Skeletal muscle satellite cell (primary cell): Measurements from ENCODE around the gene IGF2.

ENCODE experiments used
- H3K27me3 ChIP-seq: 2 replicates; pipeline ENCODE4 v1.7.0; 2013; ENCODE audit warnings: low read length; ENCODE audit not compliant: control insufficient read depth, insufficient read depth
- H3K36me3 ChIP-seq: 2 replicates; pipeline ENCODE4 v1.7.0; 2013; ENCODE audit warnings: mild to moderate bottlenecking, control low read depth, low read length; ENCODE audit not compliant: insufficient read depth
- H3K4me1 ChIP-seq: 2 replicates; pipeline ENCODE4 v1.7.0; 2013; ENCODE audit warnings: low read length; ENCODE audit not compliant: control insufficient read depth, insufficient read depth
- H3K4me2 ChIP-seq: 2 replicates; pipeline ENCODE4 v1.7.0; 2013; ENCODE audit warnings: mild to moderate bottlenecking, low read length
- H3K4me3 ChIP-seq: 2 replicates; pipeline ENCODE4 v1.7.0; 2013; ENCODE audit warnings: low read length
- H3K9ac ChIP-seq: 2 replicates; pipeline ENCODE4 v1.7.0; 2013; ENCODE audit warnings: mild to moderate bottlenecking, low read depth, low read length, moderate library complexity
- H3K9me3 ChIP-seq: replicated peaks from 2 replicates; pipeline ENCODE4 v1.7.0; 2013; ENCODE audit warnings: mild to moderate bottlenecking, control low read depth, low read length

IGF2 gene

GRCh38 chr11:2123628-2123960, 15.6 kb downstream of the IGF2 start:
- H3K4me2 ChIP-seq, result no peak overlapping the region
- no peak overlapping the region for H3K9ac ChIP-seq
- H3K4me3 ChIP-seq, result no peak overlapping the region
- no peaks in the 10 kb centered on the region for H3K36me3 ChIP-seq
- H3K4me1 ChIP-seq, result peaks cover 16% of the 10 kb centered on the region
- H3K9me3 ChIP-seq, result no peaks in the 10 kb centered on the region
- peaks cover 12% of the 10 kb centered on the region for H3K27me3 ChIP-seq

- Histone ChIP-seq H3K36me3 (no peaks in the 10 kb centered on the region), H3K4me1 (peaks cover 16% of the 10 kb centered on the region), H3K4me3 (no peak overlapping the region), H3K4me2 (peak overlapping the region; percentile 44), H3K9ac (peak overlapping the region; percentile 59), H3K27me3 (peaks cover 12% of the 10 kb centered on the region), H3K9me3 (no peaks in the 10 kb centered on the region)
These were observed 16.1 kb downstream of the IGF2 start for GRCh38 chr11:2122907-2123627.

- Histone ChIP-seq H3K27me3 (peaks cover 12% of the 10 kb centered on the region), H3K9me3 (no peaks in the 10 kb centered on the region), H3K4me1 (peaks cover 16% of the 10 kb centered on the region), H3K36me3 (no peaks in the 10 kb centered on the region), H3K9ac (peak overlapping the region; percentile 59), H3K4me3 (no peak overlapping the region), H3K4me2 (peak overlapping the region; percentile 44)
These were observed 16.8 kb downstream of the IGF2 start for GRCh38 chr11:2122222-2122906.

GRCh38 chr11:2121227-2122130, 17.7 kb downstream of the IGF2 start:
- Histone ChIP-seq H3K4me1 (peaks cover 16% of the 10 kb centered on the region), H3K4me2 (no peak overlapping the region), H3K4me3 (no peak overlapping the region)

GRCh38 chr11:2120359-2121100, 18.7 kb downstream of the IGF2 start:
- peaks cover 9% of the 10 kb centered on the region for H3K9me3 ChIP-seq
- H3K4me1 ChIP-seq, result peaks cover 16% of the 10 kb centered on the region
- H3K9ac ChIP-seq, result no peak overlapping the region
- no peaks in the 10 kb centered on the region for H3K36me3 ChIP-seq
- H3K27me3 ChIP-seq, result peaks cover 12% of the 10 kb centered on the region
- H3K4me2 ChIP-seq, result no peak overlapping the region
- no peak overlapping the region for H3K4me3 ChIP-seq

More at GRCh38 chr11:2121227-2122130, 17.7 kb downstream of the IGF2 start:
- Histone ChIP-seq H3K9me3 (peaks cover 3% of the 10 kb centered on the region), H3K36me3 (no peaks in the 10 kb centered on the region), H3K9ac (no peak overlapping the region), H3K27me3 (peaks cover 12% of the 10 kb centered on the region)

- no peak overlapping the region for H3K9ac ChIP-seq
- peaks cover 12% of the 10 kb centered on the region for H3K27me3 ChIP-seq
- H3K4me1 ChIP-seq, result peaks cover 16% of the 10 kb centered on the region
These were observed 20.5 kb downstream of the IGF2 start for GRCh38 chr11:2118677-2119076.

GRCh38 chr11:2116680-2117079, 22.5 kb downstream of the IGF2 start:
- H3K9ac ChIP-seq, result no peak overlapping the region
- H3K4me3 ChIP-seq, result no peak overlapping the region
- H3K4me2 ChIP-seq, result no peak overlapping the region
- no peaks in the 10 kb centered on the region for H3K4me1 ChIP-seq
- peaks cover 9% of the 10 kb centered on the region for H3K9me3 ChIP-seq
- H3K27me3 ChIP-seq, result peaks cover 12% of the 10 kb centered on the region
- H3K36me3 ChIP-seq, result no peaks in the 10 kb centered on the region

More at GRCh38 chr11:2118677-2119076, 20.5 kb downstream of the IGF2 start:
- H3K4me2 ChIP-seq, result no peak overlapping the region
- no peak overlapping the region for H3K4me3 ChIP-seq
- H3K9me3 ChIP-seq, result peaks cover 9% of the 10 kb centered on the region
- H3K36me3 ChIP-seq, result no peaks in the 10 kb centered on the region

GRCh38 chr11:2115308-2115707, 23.9 kb downstream of the IGF2 start:
- H3K9ac ChIP-seq, result no peak overlapping the region
- H3K27me3 ChIP-seq, result peaks cover 7% of the 10 kb centered on the region
- peaks cover 9% of the 10 kb centered on the region for H3K9me3 ChIP-seq

GRCh38 chr11:2114430-2115241, 24.6 kb downstream of the IGF2 start:
- Histone ChIP-seq H3K4me1 (peaks cover 1% of the 10 kb centered on the region), H3K4me2 (no peak overlapping the region), H3K9me3 (peaks cover 9% of the 10 kb centered on the region), H3K4me3 (no peak overlapping the region), H3K27me3 (peaks cover 2% of the 10 kb centered on the region), H3K36me3 (no peaks in the 10 kb centered on the region), H3K9ac (no peak overlapping the region)

More at GRCh38 chr11:2115308-2115707, 23.9 kb downstream of the IGF2 start:
- no peak overlapping the region for H3K4me2 ChIP-seq
- H3K4me3 ChIP-seq, result no peak overlapping the region
- H3K36me3 ChIP-seq, result no peaks in the 10 kb centered on the region
- H3K4me1 ChIP-seq, result no peaks in the 10 kb centered on the region

- peaks cover 9% of the 10 kb centered on the region for H3K9me3 ChIP-seq
- H3K9ac ChIP-seq, result no peak overlapping the region
- peaks cover 4% of the 10 kb centered on the region for H3K27me3 ChIP-seq
- H3K36me3 ChIP-seq, result no peaks in the 10 kb centered on the region
- H3K4me2 ChIP-seq, result no peak overlapping the region
- H3K4me3 ChIP-seq, result no peak overlapping the region
- H3K4me1 ChIP-seq, result peaks cover 10% of the 10 kb centered on the region
These were observed 25.4 kb downstream of the IGF2 start for GRCh38 chr11:2113776-2114175.
